Retinal pigment epithelial cell (primary cell): ENCODE measurements around the gene ABHD16B.
A peak's percentile ranks its signal among the peaks of the same experiment; 100 is the strongest.

Experiments
- DNase-seq: peaks from one replicate; pipeline ENCODE4 v3.0.0-alpha.2; 2010; ENCODE audit warnings: low read depth
- H3K4me3 ChIP-seq: 2 replicates; pipeline ENCODE4 v1.5.1; 2011; ENCODE audit warnings: mild to moderate bottlenecking, low read length, control low read depth, moderate library complexity
- TF ChIP-seq, protein P1 (sequence below): conservative IDR thresholded peaks from 2 replicates; pipeline ENCODE4 v1.5.1; 2011; ENCODE audit warnings: low read depth, low read length, control low read depth, inconsistent platforms

ABHD16B gene

DNA sequence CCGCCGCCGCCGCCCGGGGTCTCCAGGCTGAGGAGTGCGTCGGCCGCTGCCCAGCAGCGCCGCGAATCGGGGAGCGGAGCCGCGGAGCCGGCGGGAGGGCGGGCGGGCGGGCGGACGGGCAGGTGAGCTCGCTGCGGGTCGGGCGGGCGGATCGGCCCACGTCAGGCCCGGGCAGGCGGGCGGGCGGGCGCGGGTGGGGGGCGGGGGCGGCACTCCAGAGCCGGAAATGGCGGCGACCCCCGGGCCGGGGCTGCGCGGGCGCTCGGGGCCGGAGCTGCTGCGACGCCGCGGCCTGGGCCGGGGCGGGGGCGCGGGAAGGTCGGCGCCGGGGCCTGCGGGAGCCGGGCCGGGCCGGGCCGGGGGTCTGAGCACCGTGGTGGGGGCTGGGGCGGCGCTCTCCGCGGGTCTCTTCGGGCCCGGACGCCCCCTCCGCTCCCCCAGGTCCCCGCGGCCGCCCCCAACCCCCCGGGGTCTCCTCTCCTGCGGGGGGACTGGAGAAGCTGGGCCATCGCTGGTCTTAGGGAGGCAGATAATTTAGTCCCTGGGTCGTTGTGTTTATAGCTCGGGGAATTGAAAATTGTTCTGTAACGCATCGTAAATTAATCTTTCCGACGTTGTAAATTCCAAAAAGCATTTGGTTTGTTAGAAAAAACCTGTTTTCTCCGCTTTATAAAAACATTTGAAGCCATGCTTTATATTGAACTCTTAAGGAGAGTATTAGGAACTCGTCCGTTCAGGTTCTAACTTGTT lies 34.1 kb downstream of the ABHD16B start:
- TF ChIP-seq, protein P1, sequence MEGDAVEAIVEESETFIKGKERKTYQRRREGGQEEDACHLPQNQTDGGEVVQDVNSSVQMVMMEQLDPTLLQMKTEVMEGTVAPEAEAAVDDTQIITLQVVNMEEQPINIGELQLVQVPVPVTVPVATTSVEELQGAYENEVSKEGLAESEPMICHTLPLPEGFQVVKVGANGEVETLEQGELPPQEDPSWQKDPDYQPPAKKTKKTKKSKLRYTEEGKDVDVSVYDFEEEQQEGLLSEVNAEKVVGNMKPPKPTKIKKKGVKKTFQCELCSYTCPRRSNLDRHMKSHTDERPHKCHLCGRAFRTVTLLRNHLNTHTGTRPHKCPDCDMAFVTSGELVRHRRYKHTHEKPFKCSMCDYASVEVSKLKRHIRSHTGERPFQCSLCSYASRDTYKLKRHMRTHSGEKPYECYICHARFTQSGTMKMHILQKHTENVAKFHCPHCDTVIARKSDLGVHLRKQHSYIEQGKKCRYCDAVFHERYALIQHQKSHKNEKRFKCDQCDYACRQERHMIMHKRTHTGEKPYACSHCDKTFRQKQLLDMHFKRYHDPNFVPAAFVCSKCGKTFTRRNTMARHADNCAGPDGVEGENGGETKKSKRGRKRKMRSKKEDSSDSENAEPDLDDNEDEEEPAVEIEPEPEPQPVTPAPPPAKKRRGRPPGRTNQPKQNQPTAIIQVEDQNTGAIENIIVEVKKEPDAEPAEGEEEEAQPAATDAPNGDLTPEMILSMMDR: no peak
- H3K4me3 ChIP-seq: peak overlapping the region; percentile 76
- DNase-seq: no peak

DNA sequence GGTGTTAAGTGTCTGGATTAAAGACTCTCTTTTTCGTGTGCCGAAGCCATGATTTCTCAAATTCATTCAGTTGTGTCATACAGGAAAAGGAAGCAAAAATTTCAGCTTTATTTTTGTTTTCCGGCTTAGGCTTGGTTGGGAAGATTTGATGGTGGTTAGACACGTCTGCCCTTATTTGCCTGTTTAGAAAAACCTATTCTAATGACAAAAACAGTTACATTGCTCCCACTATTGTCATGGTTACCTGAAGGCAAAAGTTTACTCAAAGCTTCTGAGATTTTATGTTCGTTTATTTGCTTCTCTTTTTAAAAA lies 34.6 kb downstream of the ABHD16B start:
- no peak for DNase-seq
- TF ChIP-seq, protein P1: no peak

DNA sequence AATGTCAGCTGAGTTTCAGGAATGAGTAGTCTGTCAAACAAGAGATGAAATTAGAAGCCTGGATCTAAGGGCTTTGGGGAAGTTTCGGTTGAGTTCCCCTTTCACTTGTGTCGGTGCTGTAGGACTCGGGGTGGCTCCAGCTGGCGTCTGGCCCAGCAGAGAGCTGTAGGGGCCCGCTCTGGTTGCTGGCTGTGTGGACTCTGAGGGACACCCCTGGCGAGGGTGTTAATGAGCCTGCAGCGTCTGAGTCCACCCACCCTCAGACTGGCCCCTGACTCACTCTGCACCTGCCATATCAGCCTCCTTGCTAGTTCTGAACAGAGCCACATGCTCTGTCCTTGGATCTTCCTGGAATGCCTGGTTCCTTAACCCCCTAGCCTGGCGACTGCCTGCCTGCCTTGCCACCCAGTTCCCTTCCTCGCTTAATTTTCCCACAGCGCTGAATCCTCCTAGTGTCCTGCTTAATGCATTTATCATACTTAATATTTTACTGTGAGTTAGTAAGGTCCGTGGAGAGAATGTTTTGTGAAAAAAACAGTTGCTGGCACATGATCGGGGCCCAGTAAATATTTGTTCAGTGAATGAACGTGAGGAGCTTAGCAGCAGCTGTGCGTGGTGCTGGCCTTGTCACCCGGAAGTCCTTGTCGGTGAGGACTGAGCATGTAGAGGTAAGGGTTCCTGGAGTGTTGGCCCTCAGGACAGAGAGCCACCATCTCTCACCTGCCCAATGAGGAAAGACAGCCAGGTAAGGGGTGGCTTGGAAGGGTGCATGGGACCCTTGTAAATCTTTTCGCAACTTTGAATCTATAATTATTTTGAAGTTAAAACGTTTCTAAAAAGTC lies 35.2 kb downstream of the ABHD16B start:
- no peak for DNase-seq
- H3K4me3 ChIP-seq: peak overlapping the region; percentile 76
- TF ChIP-seq, protein P1: no peak

More for the DNA sequence above, 34.6 kb downstream of the ABHD16B start:
- peak overlapping the region; percentile 76 for H3K4me3 ChIP-seq

DNA sequence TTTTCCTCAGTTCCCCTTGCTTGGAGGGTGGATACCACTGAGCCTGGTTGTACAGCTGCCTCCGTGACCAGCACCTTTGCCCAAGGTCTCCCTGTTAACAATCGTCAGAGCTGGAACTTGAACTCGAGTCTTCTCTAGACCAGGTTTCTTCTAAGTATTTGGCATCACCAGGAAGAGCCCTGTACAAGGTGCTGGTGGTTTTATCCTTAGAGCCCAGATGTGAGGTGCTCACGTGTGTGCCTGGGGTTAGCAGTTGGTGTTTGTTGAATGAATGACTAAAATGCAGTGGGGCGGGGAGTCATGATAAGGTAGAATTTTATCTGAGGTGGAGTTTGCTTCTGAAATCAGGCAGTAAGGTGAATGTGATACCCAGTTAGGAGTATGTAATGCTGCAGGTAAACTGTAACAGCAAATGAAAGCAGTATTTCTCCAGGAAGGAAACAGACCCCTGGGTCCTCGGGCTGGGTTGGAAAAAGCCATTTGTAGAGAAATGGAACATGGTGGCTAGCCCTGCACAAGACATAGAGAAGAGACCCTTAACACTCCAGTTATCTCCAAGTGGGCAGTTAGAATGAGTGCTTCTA lies 36.8 kb downstream of the ABHD16B start:
- TF ChIP-seq, protein P1: no peak
- no peak for DNase-seq
- H3K4me3 ChIP-seq: no peak overlapping the region

DNA sequence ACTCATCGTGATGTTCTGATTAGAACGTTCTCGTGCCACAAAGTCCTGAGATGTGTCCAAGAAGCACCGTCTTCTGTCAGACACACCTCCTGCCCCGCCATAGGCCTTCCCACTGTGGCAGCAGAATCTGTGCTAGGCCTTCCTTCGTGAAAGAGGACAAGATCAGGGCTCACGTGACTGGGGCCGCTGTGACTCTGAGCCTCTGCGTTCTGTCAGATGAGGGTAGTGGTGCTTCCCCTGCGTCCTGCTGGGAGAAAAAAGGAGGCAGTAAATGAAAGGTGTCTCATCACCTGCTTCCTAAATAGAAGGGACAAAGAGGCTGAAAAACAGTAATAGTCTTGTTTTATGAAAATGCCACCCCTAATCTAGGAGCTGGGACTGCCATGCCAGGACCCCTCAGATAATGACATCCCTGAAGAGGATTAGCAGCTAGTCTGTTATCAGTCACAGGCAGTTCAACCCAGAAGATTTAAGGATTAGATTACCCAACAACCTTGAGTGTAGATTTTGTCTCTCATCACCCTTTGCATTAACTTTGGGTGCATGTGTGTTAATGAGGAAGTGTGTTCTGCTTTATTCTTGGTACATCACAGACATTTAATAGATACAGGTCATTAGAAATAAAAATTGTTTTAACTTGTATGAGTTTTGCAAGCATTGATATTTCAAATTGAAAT lies 37.7 kb downstream of the ABHD16B start:
- DNase-seq: no peak
- no peak overlapping the region for H3K4me3 ChIP-seq
- TF ChIP-seq, protein P1: no peak

DNA sequence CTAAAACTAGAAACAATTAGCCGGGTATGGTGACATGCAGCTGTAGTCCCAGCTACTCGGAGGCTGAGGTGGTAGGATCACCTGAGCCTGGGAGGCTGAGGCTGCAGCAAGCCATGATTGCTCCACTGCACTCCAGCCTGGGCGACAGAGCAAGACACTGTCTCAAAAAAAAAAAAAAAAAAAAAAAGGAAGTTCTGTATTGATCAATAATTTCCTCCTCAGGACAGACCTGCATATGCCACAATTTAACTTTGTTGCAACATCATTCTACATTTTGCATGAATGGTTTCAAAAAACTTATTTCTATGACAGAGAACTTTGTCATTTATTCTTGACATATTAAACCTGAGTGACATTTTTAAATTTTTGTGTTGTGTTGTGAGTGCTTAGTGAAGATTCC lies 39.1 kb downstream of the ABHD16B start:
- no peak overlapping the region for H3K4me3 ChIP-seq
- no peak for DNase-seq
- TF ChIP-seq, protein P1: no peak
